GM12872 (cell line): ENCODE results near the gene KLHL25.

Source experiments
- CTCF ChIP-seq: IDR thresholded peaks from 3 replicates; pipeline ENCODE4 v1.5.1; 2011; ENCODE audit warnings: low read depth, mild to moderate bottlenecking, low read length, moderate library complexity; ENCODE audit not compliant: insufficient read depth

The KLHL25 gene

GRCh38 chr15:85789496-85789875 lies 5.2 kb downstream of the KLHL25 start:
- no peak for TF ChIP-seq CTCF

- TF ChIP-seq CTCF, result no peak
Measured at GRCh38 chr15:85788771-85789495, 5.8 kb downstream of the KLHL25 start.

GRCh38 chr15:85786781-85787114 lies 8.0 kb downstream of the KLHL25 start:
- no peak for TF ChIP-seq CTCF

GRCh38 chr15:85785887-85786780 lies 8.6 kb downstream of the KLHL25 start:
- TF ChIP-seq CTCF, result no peak

GRCh38 chr15:85782064-85782463 lies 12.7 kb downstream of the KLHL25 start:
- TF ChIP-seq CTCF, result no peak

- TF ChIP-seq CTCF, result no peak
Measured at GRCh38 chr15:85781099-85781498, 13.6 kb downstream of the KLHL25 start.

- no peak for TF ChIP-seq CTCF
Measured at GRCh38 chr15:85780225-85780985, 14.3 kb downstream of the KLHL25 start.
